Aorta (tissue), 5 donors: ENCODE results near the gene EDEM3. TPM values are rescaled to one million over a fixed set of nuclear protein-coding genes. Genes with fewer than 3 reads are reported as not detected.

Experiments used
- ATAC-seq: fragments of 200-7000 bp; cut with Tn5 transposase; one replicate; pipeline ENCODE4 v1.9.1; 2022; ENCODE audit warnings: moderate library complexity; ENCODE audit not compliant: low FRiP score
- DNase-seq, 2 donors: peaks; one replicate each; pipeline ENCODE4 v3.0.0-alpha.2; 2020
- H3K27ac ChIP-seq, 2 donors: one replicate each; pipeline ENCODE4 v1.5.1; 2013; ENCODE audit warnings: low read length in 2 of 2, mild to moderate bottlenecking in 2 of 2, moderate library complexity in 2 of 2, control low read depth in 1 of 2, inconsistent platforms in 1 of 2, low read depth in 1 of 2
- H3K27me3 ChIP-seq, 2 donors: one replicate each; pipeline ENCODE4 v1.6.1; 2013; ENCODE audit warnings: control low read depth in 1 of 2, low read length in 1 of 2, mild to moderate bottlenecking in 1 of 2, moderate library complexity in 1 of 2; ENCODE audit not compliant: insufficient read depth in 2 of 2, control insufficient read depth in 1 of 2
- H3K36me3 ChIP-seq, 2 donors: one replicate each; pipeline ENCODE4 v1.6.1; 2013; ENCODE audit warnings: control low read depth in 1 of 2, low read length in 1 of 2, mild to moderate bottlenecking in 1 of 2; ENCODE audit not compliant: insufficient read depth in 2 of 2, control insufficient read depth in 1 of 2
- H3K4me1 ChIP-seq, 2 donors: one replicate each; pipeline ENCODE4 v1.6.1; 2013; ENCODE audit warnings: low read length in 2 of 2, control low read depth in 1 of 2, mild to moderate bottlenecking in 1 of 2, moderate library complexity in 1 of 2; ENCODE audit not compliant: insufficient read depth in 2 of 2, control insufficient read depth in 1 of 2
- H3K4me3 ChIP-seq, 2 donors: one replicate each; pipeline ENCODE4 v1.5.1; 2013; ENCODE audit warnings: low read length in 2 of 2, control low read depth in 1 of 2, mild to moderate bottlenecking in 1 of 2
- H3K9me3 ChIP-seq: one replicate; pipeline ENCODE4 v1.6.1; 2013; ENCODE audit warnings: mild to moderate bottlenecking, low read length; ENCODE audit not compliant: control insufficient read depth
- WGBS, 2 donors: extraction: QIAGEN DNeasy Blood & Tissue Kit; methylation state at CpG; one replicate each; pipeline ENCODE4 v1.1.7; 2013; 5-methylcytosine and 5-hydroxymethylcytosine counted together
- intact Hi-C, 2 donors: fragments of 100-400 bp; cut with DNase I; formaldehyde crosslinking; loops; one replicate each; pipeline versions ENCODE4 v1.14.2 to v1.15.0; 2022
- polyA plus RNA-seq, 2 donors: library from polyadenylated mRNA; stranded (reverse); fragments of 200-250 nt; gene quantifications; one replicate each; pipeline ENCODE4 v1.2.3, GENCODE V29; 2013
- total RNA-seq, 2 donors: library from RNA; stranded (reverse); fragmentation: NEBNext Ultra II Directional; extraction: Animal tissue kit (Norgen Biotek cat#: 25700); gene quantifications; one replicate each; pipeline ENCODE4 v1.2.1, GENCODE V29; 2021
- donor health status: healthy with polysubstance abuse.
- donor health status: Bipolar disorder and iron deficiency.
- donor health status: DM: no; HTN: no; CAD: no.
- donor health status: DM: no; HTN: no; CAD: no.
- donor health status: DM: yes; HTN: yes; CAD: no.

EDEM3 gene
- total and polyA plus RNA-seq, 4 donors, result 5.5 to 54.8 (median 27.6) TPM

- ATAC-seq (no peak), DNase-seq (no peak)
- Histone ChIP-seq H3K27me3 (no peaks in the 10 kb centered on the region), H3K4me1 (peaks cover 0 to 1% of the 10 kb centered on the region in 2 donors), H3K36me3 (no peaks in the 10 kb centered on the region), H3K9me3 (no peaks in the 10 kb centered on the region), H3K27ac (no peak overlapping the region), H3K4me3 (no peak overlapping the region)
- WGBS, 2 donors, result 93 to 96% methylated on average over 4 of the region's 4 CpGs
- intact Hi-C loops, result no loop called here
Observed at GRCh38 chr1:184759651-184760050, 5.0 kb upstream of the EDEM3 start.

GRCh38 chr1:184759112-184759511 is 4.5 kb upstream of the EDEM3 start:
- intact Hi-C loops, result no loop called here

DNA sequence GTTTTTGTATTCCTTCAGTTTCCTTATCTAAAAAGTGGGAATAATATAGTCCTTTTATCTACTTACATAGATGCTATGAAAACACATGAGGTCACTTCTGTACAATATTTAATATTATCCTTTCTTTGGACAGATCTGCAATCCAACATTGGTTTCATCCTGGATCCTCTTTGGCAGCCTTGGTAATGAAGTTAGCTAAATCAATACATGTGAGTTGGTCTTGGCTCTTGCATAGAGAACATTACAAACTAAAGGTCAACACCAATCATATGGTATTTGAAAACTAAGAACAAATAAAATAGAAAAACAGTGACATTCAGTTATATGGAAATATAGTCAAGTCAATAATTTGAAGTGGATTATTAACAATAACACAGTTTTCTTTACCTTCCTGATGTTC is 3.2 kb upstream of the EDEM3 start:
- intact Hi-C loops, result no loop called here
- H3K4me1 ChIP-seq, result peaks cover 0 to 1% of the 10 kb centered on the region in 2 donors
- no peaks in the 10 kb centered on the region for H3K27me3 ChIP-seq
- DNase-seq (no peak), ATAC-seq (no peak)
- no peaks in the 10 kb centered on the region for H3K9me3 ChIP-seq
- no peaks in the 10 kb centered on the region for H3K36me3 ChIP-seq
- no peak overlapping the region for H3K4me3 ChIP-seq
- no peak overlapping the region for H3K27ac ChIP-seq

More at GRCh38 chr1:184759112-184759511, 4.5 kb upstream of the EDEM3 start:
- Histone ChIP-seq H3K27ac (no peak overlapping the region), H3K4me3 (no peak overlapping the region), H3K9me3 (no peaks in the 10 kb centered on the region), H3K36me3 (no peaks in the 10 kb centered on the region), H3K27me3 (no peaks in the 10 kb centered on the region), H3K4me1 (peaks cover 0 to 1% of the 10 kb centered on the region in 2 donors)
- no peak for DNase-seq
- ATAC-seq, result no peak
- 73 to 87% methylated on average over 1 of the region's 1 CpG for WGBS, 2 donors

GRCh38 chr1:184757406-184757805 is 2.7 kb upstream of the EDEM3 start:
- H3K27me3 ChIP-seq, result no peaks in the 10 kb centered on the region
- DNase-seq, result no peak
- intact Hi-C loops, result no loop called here
- no peak for ATAC-seq
- no peaks in the 10 kb centered on the region for H3K9me3 ChIP-seq
- no peaks in the 10 kb centered on the region for H3K36me3 ChIP-seq
- no peak overlapping the region for H3K27ac ChIP-seq
- 80 to 90% methylated on average over 10 of the region's 10 CpGs for WGBS, 2 donors
- peaks cover 0 to 1% of the 10 kb centered on the region in 2 donors for H3K4me1 ChIP-seq
- H3K4me3 ChIP-seq, result no peak overlapping the region

- ATAC-seq, result peak; percentile 31
- intact Hi-C loops, result loop anchor here in 1 of 2 donors (2.0 kb wide), 2 partner anchors 37 to 401 kb away; partner anchors contain the start of genes SWT1 and TRMT1L
- WGBS, 2 donors, result 3 to 4% methylated on average over 27 of the region's 27 CpGs
Observed at GRCh38 chr1:184755226-184756065, 788 bp upstream of the EDEM3 start.

DNA sequence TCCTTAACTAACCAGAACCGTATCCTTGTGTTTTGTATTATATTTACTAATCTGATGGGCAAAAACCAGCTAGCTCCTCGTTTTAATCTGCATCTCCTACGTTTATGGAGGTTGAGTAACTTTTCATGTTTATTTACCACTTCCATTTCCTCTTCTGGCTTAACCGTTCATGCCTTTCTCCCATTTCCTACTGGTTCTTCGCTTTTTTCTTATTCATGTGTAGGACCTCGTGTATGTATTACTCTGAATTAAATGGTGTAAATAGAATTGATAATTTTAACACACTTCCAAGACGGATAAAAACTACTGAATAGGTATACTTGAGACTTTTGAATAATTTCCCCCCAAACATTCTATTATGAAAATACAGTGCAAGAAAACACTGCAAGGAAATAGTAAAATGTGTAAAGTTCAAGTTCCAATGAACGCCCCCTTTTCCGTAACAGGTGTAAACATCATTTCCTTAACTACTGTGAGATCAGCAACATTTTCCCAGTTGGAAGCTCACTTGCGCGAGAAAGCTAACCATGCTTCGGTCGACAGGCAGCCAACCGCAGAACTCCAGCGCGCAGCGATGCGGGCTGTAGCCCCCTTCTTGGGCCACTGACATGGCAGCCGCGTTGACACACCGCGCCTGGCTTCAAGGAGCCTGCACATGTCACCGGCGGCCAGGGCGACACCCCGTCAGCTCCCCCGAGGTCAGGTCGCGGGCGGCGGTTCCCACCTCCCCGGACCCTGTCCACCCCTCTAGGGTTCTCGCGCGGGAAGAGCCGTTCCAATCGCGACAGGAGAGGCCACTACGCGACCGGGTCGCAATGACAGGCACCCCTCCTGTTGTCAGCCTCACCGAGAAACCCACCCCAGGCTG is 816 bp downstream of the EDEM3 start:
- intact Hi-C loops, result loop anchor here (2.0 to 5.0 kb wide), 3 partner anchors 39 to 403 kb away; partner anchors contain the start of genes SWT1 (in 1 of the 2) and TRMT1L (in 1 of the 2)

More at GRCh38 chr1:184755226-184756065, 788 bp upstream of the EDEM3 start:
- Histone ChIP-seq H3K27ac (peak overlapping the region in 1 of 2 donors; percentile 60), H3K9me3 (no peaks in the 10 kb centered on the region), H3K27me3 (no peaks in the 10 kb centered on the region), H3K4me1 (peaks cover 0 to 1% of the 10 kb centered on the region in 2 donors), H3K36me3 (no peaks in the 10 kb centered on the region), H3K4me3 (peak overlapping the region; percentile 46 to 49)
- DNase-seq, result no peak

DNA sequence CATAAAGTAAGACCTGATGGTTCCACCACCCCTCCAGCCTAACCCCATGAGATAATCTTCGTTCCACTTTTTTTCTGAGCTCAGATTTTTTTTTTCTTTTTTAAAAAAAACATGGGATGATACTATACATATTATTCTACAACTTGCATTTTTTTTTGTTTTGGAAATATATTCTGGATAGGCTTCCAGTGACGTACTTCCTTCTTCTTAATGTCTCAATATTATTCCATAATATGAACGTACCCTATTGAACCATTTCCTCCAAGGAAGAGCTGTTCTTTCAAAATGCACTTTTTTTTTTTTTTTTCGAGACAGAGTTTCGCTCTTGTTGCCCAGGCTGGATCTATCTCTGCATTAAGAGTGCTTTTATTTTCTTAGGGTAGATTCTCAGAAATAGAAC is 1.5 kb downstream of the EDEM3 start:
- H3K36me3 ChIP-seq, result no peaks in the 10 kb centered on the region
- no peak overlapping the region for H3K4me3 ChIP-seq
- no peak overlapping the region for H3K27ac ChIP-seq
- no peak for DNase-seq
- ATAC-seq, result no peak
- H3K9me3 ChIP-seq, result no peaks in the 10 kb centered on the region
- intact Hi-C loops, result loop anchor here in 1 of 2 donors (5.0 kb wide), 1 partner anchor 224 kb away; no protein-coding TSS in a partner anchor
- WGBS, 2 donors, result 74 to 79% methylated on average over 5 of the region's 5 CpGs
- H3K4me1 ChIP-seq, result peaks cover 0 to 1% of the 10 kb centered on the region in 2 donors
- no peaks in the 10 kb centered on the region for H3K27me3 ChIP-seq

More for the DNA sequence above, 816 bp downstream of the EDEM3 start:
- DNase-seq (peak; percentile 74 to 80), ATAC-seq (peak; percentile 27)
- Histone ChIP-seq H3K9me3 (no peaks in the 10 kb centered on the region), H3K27ac (peak overlapping the region in 1 of 2 donors; percentile 85), H3K36me3 (no peaks in the 10 kb centered on the region), H3K27me3 (no peaks in the 10 kb centered on the region), H3K4me3 (peak overlapping the region; percentile 78 to 91), H3K4me1 (peaks cover 0 to 1% of the 10 kb centered on the region in 2 donors)
- 1 to 2% methylated on average over 43 of the region's 43 CpGs for WGBS, 2 donors

DNA sequence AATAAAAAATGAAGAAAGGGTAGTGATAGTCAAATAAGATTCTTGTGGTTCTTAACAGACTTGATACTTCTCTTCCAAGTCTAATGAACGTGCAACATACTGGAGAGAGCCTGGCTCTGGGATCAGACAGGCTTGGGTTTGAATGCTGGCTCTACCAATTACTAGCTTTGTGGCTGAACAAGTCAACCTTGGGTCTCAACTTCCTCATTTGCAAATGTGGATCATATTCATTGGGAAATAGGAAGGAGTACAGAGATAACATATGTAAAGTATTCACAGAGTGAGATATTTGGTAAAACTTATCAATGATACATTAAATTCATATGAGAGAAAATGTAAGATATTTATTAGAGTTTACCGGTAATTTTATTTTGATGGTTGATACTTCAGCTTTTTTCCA is 2.0 kb downstream of the EDEM3 start:
- no peaks in the 10 kb centered on the region for H3K9me3 ChIP-seq
- no peak overlapping the region for H3K27ac ChIP-seq
- intact Hi-C loops, result loop anchor here in 1 of 2 donors (5.0 kb wide), 1 partner anchor 225 kb away; no protein-coding TSS in a partner anchor
- 94% methylated on average over 2 of the region's 2 CpGs for WGBS, 2 donors
- DNase-seq, result no peak
- H3K27me3 ChIP-seq, result no peaks in the 10 kb centered on the region
- no peak for ATAC-seq
- peaks cover 0 to 1% of the 10 kb centered on the region in 2 donors for H3K4me1 ChIP-seq
- no peak overlapping the region for H3K4me3 ChIP-seq
- H3K36me3 ChIP-seq, result no peaks in the 10 kb centered on the region
